ENCODE measurements around the gene MGAT3.
A peak's percentile ranks its signal among the peaks of the same experiment; 100 is the strongest.

The MGAT3 gene

DNA sequence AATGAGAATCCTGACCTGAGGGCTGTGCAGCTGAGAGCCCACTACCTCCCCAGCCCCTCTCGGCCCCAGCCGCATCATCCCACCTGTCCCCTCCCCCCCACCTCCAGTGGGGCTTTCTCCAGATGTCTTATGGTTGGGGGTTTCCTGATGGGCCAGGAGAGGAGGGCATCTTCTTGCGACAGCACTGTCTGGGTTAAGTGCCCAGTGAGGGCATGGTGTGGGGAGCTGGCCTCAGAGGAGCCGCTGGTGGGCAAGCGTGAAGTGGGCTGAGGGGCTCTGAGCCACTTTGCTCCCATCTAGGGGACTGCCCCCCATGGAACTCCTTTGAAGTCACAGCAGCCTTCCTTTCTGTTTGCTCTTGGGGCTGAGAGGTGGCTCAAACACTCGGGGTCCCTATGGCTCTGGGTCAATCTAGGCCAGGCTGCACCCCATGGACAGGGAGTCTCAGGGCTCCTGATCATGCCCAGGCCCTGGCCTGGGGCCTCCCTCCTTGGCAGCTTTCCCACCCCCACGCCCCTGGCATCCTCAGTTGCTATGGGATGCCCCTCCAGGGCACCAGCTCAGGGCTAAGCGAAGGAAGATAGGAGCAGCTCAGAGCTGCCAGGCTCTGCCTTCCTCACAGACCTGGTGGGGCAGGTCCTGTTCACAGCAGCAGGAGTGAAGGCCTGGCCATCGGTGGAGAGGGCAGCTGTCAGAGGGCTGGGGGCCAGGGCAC lies 34.3 kb downstream of the MGAT3 start:
- DNase-seq (ENCODE audit: low read depth) = no peak
- no peak overlapping the region for H3K4me3 ChIP-seq (ENCODE audit: low read length)
- TF ChIP-seq, protein P1, sequence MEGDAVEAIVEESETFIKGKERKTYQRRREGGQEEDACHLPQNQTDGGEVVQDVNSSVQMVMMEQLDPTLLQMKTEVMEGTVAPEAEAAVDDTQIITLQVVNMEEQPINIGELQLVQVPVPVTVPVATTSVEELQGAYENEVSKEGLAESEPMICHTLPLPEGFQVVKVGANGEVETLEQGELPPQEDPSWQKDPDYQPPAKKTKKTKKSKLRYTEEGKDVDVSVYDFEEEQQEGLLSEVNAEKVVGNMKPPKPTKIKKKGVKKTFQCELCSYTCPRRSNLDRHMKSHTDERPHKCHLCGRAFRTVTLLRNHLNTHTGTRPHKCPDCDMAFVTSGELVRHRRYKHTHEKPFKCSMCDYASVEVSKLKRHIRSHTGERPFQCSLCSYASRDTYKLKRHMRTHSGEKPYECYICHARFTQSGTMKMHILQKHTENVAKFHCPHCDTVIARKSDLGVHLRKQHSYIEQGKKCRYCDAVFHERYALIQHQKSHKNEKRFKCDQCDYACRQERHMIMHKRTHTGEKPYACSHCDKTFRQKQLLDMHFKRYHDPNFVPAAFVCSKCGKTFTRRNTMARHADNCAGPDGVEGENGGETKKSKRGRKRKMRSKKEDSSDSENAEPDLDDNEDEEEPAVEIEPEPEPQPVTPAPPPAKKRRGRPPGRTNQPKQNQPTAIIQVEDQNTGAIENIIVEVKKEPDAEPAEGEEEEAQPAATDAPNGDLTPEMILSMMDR (conservative IDR thresholded peaks at IDR 0.05; ENCODE audit: low read length) = no peak

DNA sequence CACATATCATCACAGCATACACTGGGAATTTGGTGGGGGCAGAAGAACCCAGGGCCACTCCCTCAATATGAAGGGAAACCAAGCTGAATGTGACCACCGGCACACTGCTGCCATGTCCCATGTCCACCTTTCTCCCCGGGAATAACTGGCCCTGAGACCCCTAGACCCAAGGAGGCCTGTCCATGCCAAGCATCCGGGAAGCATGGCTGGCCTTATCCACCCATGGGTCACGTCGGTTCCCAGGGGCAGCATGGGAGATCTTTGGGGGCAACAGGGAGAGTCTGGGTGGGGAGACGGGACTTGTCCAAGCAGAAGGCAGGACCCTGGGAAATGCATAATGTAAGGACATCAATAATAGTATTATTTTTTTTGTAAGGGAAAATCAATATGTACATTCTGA lies 34.9 kb downstream of the MGAT3 start:
- TF ChIP-seq, protein P1 (conservative IDR thresholded peaks at IDR 0.05; ENCODE audit: low read length) = no peak
- no peak for DNase-seq (ENCODE audit: low read depth)

DNA sequence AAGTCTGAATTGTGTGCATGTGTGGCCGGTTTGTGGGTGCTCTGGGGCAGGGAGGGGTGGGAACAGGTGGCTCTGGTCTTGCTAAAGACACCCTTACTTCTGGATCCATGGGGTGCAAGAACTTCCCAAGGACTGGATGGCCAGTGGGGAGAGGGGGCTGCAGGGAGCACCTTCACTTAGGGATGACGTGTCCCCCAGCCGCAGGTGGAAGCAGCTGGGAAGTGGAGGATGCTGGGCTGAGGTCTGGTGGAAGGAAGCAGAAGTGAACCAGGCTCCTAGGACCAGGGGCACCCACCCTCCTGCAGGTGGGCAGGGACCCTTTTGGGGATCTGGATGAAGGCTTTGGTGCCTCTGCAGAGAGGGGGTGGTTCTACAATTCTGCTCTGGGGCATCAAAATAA lies 35.4 kb downstream of the MGAT3 start:
- DNase-seq (ENCODE audit: low read depth) = no peak
- H3K4me3 ChIP-seq (ENCODE audit: low read length) = no peak overlapping the region
- TF ChIP-seq, protein P1 (conservative IDR thresholded peaks at IDR 0.05; ENCODE audit: low read length) = no peak

More for the DNA sequence above, 34.9 kb downstream of the MGAT3 start:
- H3K4me3 ChIP-seq (ENCODE audit: low read length) = no peak overlapping the region

DNA sequence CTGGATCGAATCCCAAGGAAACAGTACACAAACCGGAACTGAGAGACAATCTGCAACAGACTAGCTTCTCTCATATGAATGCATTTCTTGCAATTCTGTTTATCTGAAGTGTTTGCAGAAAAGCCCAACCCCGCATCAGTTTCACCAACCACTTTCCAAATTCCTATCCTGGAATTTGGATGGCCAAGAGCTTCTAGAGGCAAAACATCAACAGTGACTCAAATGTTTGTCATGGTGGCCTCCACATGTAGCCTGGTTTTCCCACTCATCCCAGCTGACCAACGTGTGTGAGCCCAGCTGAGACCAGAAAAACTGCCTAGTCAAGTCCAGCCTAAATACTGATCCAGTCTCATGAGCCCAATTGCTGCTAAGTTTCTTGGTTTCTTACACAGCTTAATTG lies 36.9 kb downstream of the MGAT3 start:
- peak; percentile 93 for DNase-seq (ENCODE audit: low read depth)
- no peak overlapping the region for H3K4me3 ChIP-seq (ENCODE audit: low read length)
- TF ChIP-seq, protein P1 (conservative IDR thresholded peaks at IDR 0.05; ENCODE audit: low read length) = no peak

DNA sequence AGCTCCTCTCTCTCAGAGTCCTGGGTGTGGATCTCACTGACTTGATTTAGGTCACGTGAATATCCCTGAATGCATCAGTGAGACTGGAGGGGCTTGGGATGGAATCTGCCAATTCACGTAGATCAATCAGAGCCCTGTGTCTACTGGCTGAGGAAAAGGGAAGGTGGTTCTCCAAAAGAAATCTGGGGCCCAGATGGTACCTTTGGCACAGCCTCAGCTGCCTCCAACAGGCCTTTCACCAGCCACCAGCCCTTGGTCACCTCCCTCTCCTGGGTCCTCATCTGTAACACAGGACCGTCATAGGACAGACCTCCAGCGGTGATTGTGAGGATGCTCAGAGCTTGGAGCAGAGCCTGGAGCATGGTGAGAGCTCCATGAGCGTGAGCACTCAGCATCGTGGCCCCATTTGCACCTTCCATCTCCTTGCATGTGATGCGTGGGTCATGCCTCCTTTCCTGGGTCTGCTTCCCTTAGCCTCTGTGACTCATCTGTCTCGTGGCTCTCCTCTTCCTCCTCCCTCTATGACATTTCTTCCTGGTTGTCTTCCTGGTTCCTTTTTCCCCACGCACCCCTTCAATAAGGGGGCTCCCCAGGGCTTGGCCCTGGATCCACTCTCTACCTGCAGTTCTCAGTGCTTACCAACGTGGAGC lies 37.8 kb downstream of the MGAT3 start:
- TF ChIP-seq, protein P1 (conservative IDR thresholded peaks at IDR 0.05; ENCODE audit: low read length) = no peak
- DNase-seq (ENCODE audit: low read depth) = peak; percentile 37
- H3K4me3 ChIP-seq (ENCODE audit: low read length) = no peak overlapping the region

DNA sequence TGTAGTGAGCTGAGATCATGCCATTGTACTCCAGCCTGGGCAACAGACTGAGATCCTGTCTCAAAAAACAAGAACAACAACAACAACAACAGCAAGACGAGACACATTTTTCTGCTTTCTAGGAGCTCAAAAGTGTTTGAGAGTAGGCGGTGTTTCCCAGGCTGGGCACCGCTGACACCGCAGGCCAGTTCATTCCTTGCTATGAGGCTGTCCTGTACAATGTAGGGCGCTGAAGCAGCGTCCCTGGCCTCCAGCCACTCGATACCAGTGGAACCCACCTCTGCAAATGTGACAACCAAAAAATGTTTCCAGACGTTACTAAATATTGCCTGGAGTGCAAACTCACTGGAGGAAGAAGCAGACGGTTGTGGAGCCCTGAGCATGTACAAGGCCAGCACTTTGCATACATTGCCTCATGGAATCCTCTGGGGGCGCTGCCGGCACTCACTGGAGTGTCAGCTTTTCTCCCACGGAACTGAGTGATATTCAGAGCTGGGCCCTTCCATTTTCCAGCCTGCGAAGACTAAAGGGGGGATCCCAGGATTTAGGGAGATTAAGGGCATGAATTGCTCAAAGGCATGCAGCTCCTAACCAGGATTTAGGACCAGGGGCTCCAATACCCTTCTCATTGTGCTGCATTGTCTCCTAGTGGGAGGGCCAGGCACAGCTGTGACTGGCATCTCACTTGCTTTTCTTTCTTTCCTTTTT lies 39.5 kb downstream of the MGAT3 start:
- TF ChIP-seq, protein P1 (conservative IDR thresholded peaks at IDR 0.05; ENCODE audit: low read length) = peak; percentile 81
- DNase-seq (ENCODE audit: low read depth) = peak; percentile 56

More for the DNA sequence above, 39.5 kb downstream of the MGAT3 start:
- no peak overlapping the region for H3K4me3 ChIP-seq (ENCODE audit: low read length)
